Left lung (tissue), 10 donors: ENCODE measurements around the gene C1QL2. TPM values are rescaled to one million over a fixed set of nuclear protein-coding genes. Genes with fewer than 3 reads are reported as not detected.

ENCODE experiments used
- ATAC-seq: fragments of 200-7000 bp; cut with Tn5 transposase; one replicate; pipeline ENCODE4 v1.9.1; 2020; ENCODE audit warnings: moderate library complexity
- DNase-seq, 4 donors: peaks; one replicate each; pipeline ENCODE4 v3.0.0-alpha.2; 2013 to 2020
- H3K27ac ChIP-seq, 2 donors: fragments of 200-600 bp; sonication (generic) in 1 of 2; one replicate each; pipeline versions ENCODE4 v1.5.0 to v1.8.0; 2020 to 2021
- H3K27me3 ChIP-seq, 2 donors: fragments of 200-600 bp; sonication (generic) in 1 of 2; one replicate each; pipeline versions ENCODE4 v1.5.0 to v1.8.0; 2020 to 2021
- H3K36me3 ChIP-seq, 2 donors: fragments of 200-600 bp; sonication (generic) in 1 of 2; one replicate each; pipeline versions ENCODE4 v1.5.0 to v1.8.0; 2020 to 2021
- H3K4me1 ChIP-seq, 2 donors: fragments of 200-600 bp; one replicate each; pipeline ENCODE4 v1.8.0; 2021
- H3K4me3 ChIP-seq, 2 donors: fragments of 200-600 bp; sonication (generic) in 1 of 2; one replicate each; pipeline versions ENCODE4 v1.5.0 to v1.8.0; 2020 to 2021; ENCODE audit warnings: mild to moderate bottlenecking in 1 of 2
- H3K9me3 ChIP-seq, 2 donors: fragments of 200-600 bp; sonication (generic) in 1 of 2; one replicate each; pipeline versions ENCODE4 v1.5.0 to v1.8.0; 2020 to 2021
- intact Hi-C, 2 donors: fragments of 100-400 bp; cut with DNase I; formaldehyde crosslinking; loops; one replicate each; pipeline versions ENCODE4 v1.11.2 to v1.14.2; 2022
- polyA plus RNA-seq, 6 donors: library from polyadenylated mRNA; unstranded; fragments of 120-200 nt; gene quantifications; one replicate each; pipeline ENCODE4 v1.2.1, GENCODE V29; 2013; ENCODE audit not compliant: insufficient read length in 6 of 6
- total RNA-seq, 2 donors: library from RNA; stranded (reverse); fragmentation: NEBNext Ultra II Directional; extraction: Animal tissue kit (Norgen Biotek cat#: 25700); gene quantifications; one replicate each; pipeline ENCODE4 v1.2.1, GENCODE V29; 2021
- TF ChIP-seq, protein P1 (sequence below), 2 donors: fragments of 200-600 bp; sonication (generic) in 1 of 2; IDR thresholded peaks; one replicate each; pipeline versions ENCODE4 v1.5.0 to v1.8.0; 2021; ENCODE audit warnings: antibody characterized with exemption in 2 of 2
- donor health status: DM: no; HTN: yes; CAD: no.
- donor health status: DM: no; HTN: no; CAD: no.

The C1QL2 gene
- total and polyA plus RNA-seq, 8 donors, result not detected

DNA sequence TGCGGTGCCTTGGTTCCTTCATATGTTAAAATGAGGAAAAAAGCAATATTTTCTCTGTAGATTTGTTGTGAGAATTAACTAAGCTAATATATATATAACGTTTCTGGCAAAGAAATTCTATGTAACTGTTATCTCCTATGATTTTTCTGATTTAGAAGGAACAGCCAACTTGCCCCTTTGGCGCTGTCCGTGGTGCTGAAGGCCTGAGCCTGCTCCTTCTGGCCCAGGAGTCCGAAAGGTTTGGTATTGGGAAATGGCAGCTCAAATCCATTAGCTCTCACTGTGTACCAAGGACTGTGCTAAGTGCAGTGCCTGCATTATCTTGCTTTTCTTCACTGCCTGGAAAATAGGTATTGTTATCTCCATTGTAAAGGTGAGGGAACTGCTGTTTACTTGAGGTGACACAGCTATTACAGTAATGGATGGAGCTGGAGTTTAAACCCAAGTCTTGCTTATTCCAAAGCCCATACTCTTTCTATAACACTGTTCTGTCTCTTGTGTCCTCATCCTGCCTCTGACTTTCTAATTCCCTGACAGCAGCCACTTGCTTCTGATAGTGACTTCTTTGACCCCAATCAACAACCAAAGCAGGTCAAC is 52.2 kb downstream of the C1QL2 start:
- Histone ChIP-seq H3K27ac (no peak overlapping the region), H3K4me3 (no peak overlapping the region), H3K36me3 (no peaks in the 10 kb centered on the region), H3K4me1 (no peaks in the 10 kb centered on the region), H3K27me3 (no peaks in the 10 kb centered on the region), H3K9me3 (peaks cover 0 to 19% of the 10 kb centered on the region in 2 donors)
- TF ChIP-seq, protein P1, sequence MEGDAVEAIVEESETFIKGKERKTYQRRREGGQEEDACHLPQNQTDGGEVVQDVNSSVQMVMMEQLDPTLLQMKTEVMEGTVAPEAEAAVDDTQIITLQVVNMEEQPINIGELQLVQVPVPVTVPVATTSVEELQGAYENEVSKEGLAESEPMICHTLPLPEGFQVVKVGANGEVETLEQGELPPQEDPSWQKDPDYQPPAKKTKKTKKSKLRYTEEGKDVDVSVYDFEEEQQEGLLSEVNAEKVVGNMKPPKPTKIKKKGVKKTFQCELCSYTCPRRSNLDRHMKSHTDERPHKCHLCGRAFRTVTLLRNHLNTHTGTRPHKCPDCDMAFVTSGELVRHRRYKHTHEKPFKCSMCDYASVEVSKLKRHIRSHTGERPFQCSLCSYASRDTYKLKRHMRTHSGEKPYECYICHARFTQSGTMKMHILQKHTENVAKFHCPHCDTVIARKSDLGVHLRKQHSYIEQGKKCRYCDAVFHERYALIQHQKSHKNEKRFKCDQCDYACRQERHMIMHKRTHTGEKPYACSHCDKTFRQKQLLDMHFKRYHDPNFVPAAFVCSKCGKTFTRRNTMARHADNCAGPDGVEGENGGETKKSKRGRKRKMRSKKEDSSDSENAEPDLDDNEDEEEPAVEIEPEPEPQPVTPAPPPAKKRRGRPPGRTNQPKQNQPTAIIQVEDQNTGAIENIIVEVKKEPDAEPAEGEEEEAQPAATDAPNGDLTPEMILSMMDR (IDR thresholded peaks at IDR 0.05), result no peak
- intact Hi-C loops, result no loop called here
- DNase-seq (peak in 2 of 4 donors; percentile 42 to 69), ATAC-seq (peak; percentile 49)

Other genes starting within 250 kb of the C1QL2 start
- gene MARCO, start 216.6 kb downstream of the C1QL2 start, total RNA-seq, result 100 to 1,000 TPM; 122 to 425 TPM
- gene MARCO, start 216.6 kb downstream of the C1QL2 start, polyA plus RNA-seq, result under 1 TPM in 5 of 6 donors, not detected in 1; 0.10 to 0.35 (median 0.24) TPM
- gene STEAP3, start 65.1 kb upstream of the C1QL2 start, total RNA-seq, result 10 to 100 TPM; 40.4 to 43.8 TPM
- gene STEAP3, start 65.1 kb upstream of the C1QL2 start, polyA plus RNA-seq, result 1 to 10 TPM; 1.7 to 4.2 (median 2.8) TPM
- 10 to 100 TPM; 11.0 TPM for gene C2orf76, start 208.1 kb upstream of the C1QL2 start, total RNA-seq
- gene C2orf76, start 208.1 kb upstream of the C1QL2 start, polyA plus RNA-seq, result 10 to 100 TPM; 15.9 to 17.1 (median 16.2) TPM
- 100 to 1,000 TPM; 172 to 175 TPM for gene DBI, start 208.2 kb upstream of the C1QL2 start, total RNA-seq
- 100 to 1,000 TPM; 125 to 185 (median 152) TPM for gene DBI, start 208.2 kb upstream of the C1QL2 start, polyA plus RNA-seq